HG02678 (cell line): ENCODE measurements around the gene NR1D2.
A peak's percentile ranks its signal among the peaks of the same experiment; 100 is the strongest.

Source experiments
- ATAC-seq: cut with Tn5 transposase; IDR thresholded peaks from one replicate; pipeline ENCODE4 v1.9.1; 2021; ENCODE audit warnings: mild to moderate bottlenecking, moderate library complexity; ENCODE audit not compliant: unreplicated experiment

Gene NR1D2

DNA sequence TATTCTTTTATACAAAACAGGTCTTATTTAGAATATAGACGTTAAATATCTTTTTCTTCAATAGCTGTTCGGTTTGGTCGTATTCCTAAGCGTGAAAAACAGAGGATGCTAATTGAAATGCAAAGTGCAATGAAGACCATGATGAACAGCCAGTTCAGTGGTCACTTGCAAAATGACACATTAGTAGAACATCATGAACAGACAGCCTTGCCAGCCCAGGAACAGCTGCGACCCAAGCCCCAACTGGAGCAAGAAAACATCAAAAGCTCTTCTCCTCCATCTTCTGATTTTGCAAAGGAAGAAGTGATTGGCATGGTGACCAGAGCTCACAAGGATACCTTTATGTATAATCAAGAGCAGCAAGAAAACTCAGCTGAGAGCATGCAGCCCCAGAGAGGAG lies 16.8 kb downstream of the NR1D2 start:
- no peak for ATAC-seq

DNA sequence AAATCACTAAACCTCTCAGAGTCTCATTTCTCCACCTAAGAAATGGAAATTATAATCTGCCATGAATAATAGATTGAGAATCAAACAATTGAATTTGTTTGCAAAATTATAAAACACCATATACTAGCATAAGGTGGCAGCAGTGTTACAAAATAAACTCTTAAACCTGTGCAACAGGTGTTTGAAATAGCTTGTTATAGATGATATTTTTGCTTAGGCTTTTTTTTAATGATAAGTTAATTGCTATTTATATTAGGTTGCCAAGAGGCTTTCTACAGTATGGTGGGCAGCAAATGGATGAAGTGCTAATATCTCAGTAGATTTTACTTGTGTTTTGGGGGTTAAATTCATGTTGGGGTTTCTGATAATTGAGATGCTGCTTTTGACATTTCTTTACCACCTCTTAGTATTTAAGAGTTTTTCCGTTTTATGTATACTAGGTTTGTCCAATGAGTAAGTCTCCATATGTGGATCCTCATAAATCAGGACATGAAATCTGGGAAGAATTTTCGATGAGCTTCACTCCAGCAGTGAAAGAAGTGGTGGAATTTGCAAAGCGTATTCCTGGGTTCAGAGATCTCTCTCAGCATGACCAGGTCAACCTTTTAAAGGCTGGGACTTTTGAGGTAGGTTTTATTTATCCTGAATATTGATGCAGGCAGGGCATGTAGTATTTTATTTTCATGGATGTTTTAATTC lies 19.6 kb downstream of the NR1D2 start:
- no peak for ATAC-seq

DNA sequence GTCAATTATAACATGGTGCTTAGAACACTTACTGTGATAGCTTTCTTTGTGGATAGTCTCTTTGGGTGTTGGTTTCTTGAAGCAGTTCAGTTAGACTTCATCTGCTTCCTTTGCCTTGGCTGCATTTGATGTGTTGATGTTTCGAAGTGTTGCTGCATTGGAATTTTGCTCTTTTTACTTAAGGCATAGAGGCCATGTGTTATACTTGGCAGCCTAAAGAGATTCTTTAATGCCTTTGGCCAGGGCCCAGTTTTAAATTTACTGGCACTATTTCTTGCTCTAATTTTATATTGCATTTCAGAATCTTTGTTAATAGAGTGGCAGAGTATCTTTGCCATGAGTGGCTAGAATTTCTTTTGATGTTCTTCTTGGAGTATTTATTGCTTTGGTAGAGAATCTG lies 21.2 kb downstream of the NR1D2 start:
- no peak for ATAC-seq

DNA sequence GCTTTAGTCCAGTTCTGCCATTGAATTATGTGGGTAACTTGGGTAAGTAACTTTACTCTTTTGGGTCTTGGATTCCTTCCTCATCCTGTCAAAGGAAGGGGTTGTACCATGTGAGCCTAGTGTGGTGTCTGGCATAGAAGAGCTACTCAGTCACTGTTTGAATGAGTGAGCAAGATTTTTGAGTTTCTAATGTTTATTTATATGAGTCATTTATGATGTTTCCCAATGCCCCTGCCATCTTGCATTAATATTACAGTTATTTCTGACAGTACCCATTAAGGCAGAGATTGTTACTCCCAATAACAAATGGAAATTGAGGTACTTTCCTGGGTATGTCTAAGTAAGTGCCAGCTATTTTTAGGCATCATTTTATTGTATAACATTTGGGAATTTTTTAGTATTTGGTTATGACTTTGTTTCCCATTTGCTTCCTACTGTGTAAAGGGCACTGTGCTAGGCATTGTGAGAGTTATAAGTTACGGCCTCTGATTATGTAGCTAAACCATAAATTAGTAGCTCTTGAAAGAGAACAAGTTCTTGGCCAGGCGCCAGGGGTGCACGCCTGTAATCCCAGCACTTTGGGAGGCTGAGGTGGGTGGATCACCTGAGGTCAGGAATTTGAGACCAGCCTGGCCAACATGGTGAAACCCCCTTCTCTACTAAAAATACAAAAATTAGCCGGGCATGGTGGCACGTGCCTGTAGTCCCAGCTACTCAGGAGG lies 23.5 kb downstream of the NR1D2 start:
- no peak for ATAC-seq

DNA sequence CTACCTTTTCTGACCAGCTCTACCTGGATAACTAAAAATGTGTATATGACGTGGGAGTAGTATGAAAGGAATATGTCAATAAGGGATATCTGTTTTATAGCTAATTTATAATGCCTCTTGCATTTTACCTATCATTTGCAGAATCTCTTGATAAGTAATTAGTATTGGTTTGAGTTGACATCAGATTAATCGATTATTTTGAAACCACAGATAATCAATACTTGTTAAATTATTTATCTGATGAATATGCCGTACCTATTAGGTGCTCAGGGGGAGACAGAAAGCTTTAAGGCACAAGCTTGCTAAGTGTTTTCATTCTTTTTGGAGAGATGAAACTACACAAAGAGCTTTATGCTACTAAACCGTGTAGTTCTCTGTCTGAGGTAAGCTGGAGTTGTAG lies 24.3 kb downstream of the NR1D2 start:
- ATAC-seq, result no peak

DNA sequence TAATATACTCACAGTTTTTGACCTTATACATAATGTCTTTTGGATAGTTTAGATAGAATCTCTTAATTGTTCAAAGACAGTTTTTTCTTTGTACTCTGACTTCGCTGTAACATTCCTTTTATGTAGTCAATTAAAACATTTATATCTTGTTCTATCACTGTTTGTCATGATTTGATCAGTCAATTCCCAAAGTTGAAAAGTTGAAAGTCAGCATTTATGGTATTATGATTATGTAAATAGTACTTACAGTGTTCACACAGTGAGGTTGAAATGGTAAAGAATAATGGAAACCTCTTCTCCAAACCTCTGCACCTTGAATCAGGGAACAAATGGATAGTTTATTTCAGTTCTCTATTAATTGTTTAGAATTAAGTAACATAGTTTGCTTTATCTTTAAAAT lies 26.6 kb downstream of the NR1D2 start:
- ATAC-seq, result no peak

DNA sequence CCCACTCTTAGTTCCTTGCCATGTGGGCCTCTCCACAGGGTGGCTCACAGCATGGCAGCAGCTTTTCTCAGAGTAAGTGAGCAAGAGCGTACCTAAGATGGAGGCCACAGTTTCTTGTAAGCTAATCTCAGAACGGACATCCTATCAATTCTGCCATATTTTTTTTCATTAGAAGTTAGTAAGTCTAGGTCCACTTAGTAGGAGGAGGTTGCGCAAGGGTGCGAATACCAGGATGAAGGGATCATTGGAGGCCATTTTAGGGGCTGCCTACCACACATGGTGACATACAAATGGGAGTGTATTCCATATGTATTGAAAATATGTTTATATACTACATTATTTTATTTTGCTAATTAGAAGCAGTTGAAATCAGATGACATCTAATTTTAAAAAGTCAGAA lies 31.5 kb downstream of the NR1D2 start:
- ATAC-seq, result no peak

DNA sequence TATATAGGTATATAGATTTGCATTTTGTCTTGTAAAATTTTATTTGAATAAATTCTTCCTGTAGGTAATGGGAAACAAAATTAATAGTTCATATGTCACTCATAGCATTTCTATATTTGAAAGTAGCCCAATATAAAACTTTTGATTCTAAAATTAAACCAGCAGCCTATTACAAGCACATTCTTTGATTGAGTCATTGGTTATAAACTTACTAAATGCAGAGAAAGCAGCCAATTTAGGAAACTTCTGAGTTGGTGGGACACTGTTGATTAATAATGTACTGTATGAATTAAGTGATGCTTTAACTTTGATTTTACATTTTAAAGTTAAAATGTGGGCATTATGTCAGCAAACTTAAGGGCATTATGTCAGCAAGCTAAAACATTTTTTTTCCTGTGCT lies 34.5 kb downstream of the NR1D2 start:
- no peak for ATAC-seq

DNA sequence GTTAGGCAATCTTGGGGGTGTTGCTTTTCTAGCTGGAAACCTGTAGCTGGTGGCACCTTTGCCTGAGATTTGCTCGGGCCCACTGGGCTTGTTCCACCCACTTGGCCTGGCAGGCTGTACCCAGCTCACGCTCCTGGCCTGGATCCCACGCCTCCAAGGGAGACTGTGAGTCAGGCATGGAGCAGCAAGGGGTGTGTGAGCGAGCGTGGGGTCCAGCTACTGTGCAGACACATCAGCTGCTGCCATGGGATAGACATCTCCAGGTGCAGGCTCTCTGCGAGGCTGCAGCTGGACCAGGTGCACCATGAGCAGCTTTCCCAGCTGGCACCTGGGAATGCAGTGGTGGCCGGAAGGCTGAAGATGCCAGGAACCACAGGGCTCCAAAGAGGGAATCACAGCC lies 36.0 kb downstream of the NR1D2 start:
- ATAC-seq, result no peak

DNA sequence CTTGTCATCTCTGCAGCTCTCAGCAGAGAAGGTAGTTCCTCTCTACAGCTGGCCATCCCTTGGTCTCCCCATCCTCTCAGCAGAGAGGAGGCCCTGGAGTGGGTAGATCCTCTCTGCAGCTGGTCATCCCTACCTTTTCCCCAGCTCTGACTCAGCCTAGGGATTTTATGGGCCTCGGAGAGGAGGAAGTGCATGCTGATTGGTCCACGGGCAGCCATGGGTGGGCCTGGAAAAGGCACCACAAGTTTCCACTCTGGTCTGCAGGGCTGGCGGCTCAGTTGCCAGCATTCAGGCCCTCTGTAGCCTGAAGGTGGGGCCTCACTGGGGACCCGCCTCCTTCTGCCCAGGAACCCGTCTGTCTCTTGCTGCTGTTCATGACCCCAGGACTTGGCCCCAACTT lies 36.9 kb downstream of the NR1D2 start:
- ATAC-seq, result no peak

DNA sequence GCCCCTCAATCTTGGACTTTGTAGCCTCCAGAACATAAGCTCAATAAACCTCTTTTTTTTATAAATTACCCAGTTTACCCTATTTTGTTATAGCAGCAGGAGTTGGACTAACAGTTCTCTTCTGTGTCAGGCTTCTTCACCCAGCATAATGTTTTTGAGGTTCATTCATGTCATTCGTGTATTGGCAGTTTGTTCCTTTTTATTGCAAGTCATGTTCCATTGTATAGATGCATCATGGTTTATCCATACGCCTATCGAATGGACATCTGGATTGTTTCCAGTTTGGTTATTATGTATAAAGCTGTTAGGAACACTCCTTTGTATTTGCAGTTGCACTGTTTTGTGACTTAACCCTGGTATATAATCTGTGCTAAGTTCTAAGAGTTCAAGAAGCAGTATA lies 39.8 kb downstream of the NR1D2 start:
- no peak for ATAC-seq

DNA sequence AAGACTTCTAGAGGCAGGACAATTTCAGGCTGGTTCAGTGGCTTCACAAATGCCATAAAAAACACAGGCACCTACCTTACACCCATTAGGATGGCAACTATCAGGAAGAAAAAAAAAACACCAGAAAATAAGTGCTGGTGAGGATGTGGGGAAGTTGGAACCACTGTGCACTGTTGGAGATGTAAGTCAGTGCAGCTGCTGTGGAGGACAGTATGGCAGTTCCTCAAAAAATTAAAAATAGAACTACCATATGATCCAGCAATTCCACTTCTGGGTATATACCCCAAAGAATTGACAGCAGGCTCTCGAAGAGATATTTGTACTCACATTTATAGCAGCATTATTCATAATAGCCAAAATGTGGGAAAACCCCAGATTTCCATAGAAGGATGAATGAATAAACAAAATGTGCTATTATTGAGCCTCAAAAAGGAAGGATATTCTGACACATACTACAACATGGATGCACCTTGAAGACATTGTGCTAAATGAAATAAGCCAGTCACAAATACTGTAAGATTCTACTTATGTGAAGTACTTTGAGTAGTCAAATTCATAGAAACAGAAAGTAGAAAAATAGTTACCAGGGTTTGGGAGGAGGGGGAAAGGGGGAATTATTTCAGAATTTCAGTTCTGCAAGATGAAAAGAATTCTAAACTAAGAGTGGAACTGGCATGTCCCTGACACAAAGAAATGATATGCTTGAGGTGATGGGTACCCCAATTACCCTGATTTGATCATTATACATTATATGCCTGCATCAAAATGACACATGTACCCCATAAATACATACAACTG lies 40.9 kb downstream of the NR1D2 start:
- peak; percentile 57 for ATAC-seq

DNA sequence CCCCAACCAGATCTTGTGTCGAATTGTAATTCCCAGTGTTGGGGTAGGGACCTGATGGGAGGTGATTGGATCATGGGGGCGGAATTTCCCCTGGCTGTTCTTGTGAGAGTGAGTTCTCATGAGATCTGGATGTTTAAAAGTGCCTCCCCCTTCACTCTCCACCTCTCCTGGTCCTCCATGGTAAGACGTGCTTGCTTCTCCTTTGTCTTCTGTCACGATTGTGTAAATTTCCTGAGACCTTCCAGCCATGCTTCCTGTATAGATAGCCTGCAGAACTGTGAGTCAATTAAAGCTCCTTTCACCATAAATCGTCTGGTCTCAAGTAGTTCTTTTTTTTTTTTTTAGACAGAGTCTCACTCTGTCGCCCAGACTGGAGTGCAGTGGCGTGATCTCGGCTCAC lies 42.3 kb downstream of the NR1D2 start:
- no peak for ATAC-seq

DNA sequence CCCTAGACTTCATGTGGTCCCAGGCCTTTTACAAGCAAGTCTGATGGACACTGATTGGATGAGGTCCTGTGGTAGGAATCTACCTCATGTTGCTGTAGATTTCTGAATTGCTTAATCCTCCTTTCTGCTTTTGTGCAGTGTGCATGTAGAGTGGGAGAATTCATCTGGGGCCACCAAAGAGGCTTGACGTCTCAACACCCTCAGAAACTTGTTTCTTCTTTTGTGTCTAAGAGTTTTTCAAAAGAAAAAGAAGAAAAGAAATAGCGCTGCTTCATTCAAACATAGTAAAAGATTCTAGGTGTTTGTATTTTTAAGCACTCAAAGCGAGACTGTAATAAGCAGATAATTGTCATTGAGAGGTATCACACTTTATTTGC lies 46.2 kb downstream of the NR1D2 start:
- no peak for ATAC-seq

DNA sequence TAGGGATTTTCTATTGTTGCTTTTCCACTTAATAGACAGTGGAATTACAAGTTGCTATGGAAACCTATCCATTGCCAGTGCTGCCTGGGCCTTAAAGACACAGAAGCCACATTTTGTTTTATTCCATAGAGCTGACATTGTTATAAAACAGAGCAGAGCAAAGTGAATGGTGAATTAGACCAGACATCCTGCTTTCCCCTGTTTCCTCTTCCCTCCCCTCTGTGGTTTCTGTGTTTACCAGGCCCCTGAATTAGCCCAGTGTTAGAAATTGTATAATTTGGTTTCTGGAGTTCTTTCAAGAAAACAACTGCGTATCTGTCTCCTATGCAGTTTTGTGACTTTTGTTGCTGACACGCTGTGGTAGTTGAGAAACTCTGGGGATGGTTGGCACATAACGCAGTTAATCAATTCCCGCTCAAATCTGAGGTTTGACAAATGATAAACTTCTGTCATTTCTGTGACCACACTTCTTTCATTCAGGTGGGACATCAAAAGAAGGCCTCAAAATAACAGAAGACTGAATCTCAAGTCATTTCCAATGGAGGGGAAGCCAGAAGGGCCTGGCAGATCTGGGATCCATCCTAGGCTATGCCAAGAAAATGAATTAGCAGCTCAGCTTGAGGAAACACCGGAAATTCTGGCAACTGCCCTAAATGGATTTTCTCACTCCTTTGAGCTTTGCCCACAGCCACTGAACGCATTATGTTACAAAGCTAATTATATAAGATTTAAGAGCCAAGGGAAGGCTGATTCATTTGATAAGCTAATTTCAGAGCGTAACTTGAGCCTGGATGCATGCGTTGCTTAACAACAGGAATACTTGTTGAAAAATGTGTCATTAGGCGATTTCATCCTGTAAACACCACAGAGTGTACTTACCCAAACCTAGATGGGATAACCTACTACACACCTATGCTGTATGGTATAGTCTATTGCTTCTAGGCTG lies 46.9 kb downstream of the NR1D2 start:
- ATAC-seq, result peak; percentile 31

DNA sequence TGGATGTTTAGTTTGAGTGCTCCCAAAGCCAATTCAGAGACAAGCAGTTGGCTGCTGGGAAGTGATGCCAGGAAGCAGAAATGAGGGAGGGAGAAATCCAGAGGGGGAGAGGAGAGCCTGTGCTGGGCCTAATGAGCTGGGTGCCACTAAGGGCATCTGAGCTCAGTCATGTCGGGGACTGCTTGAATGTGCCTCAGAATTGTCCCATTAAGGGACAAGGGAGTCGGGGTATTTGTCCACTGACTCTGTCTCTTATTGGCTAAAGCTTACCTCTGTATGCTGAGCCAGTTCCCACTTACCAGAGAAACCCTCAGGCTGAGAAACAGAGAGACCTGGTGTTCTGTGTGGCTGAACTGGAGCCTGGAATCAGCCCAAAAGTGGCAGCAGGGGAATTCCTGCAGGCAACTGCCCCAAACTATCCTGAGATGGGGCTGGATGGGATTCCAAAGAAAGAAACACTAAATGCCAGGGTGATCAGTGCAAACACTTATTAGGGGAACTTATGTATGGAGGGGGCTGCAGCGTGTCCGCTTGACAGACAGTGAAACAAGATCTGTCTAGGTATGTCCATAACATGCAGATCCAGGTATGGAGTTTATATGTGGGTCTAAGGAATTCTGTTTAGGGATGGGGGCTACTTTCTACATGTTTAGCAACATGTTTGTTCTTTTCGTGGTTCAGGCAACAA lies 48.6 kb downstream of the NR1D2 start:
- no peak for ATAC-seq

DNA sequence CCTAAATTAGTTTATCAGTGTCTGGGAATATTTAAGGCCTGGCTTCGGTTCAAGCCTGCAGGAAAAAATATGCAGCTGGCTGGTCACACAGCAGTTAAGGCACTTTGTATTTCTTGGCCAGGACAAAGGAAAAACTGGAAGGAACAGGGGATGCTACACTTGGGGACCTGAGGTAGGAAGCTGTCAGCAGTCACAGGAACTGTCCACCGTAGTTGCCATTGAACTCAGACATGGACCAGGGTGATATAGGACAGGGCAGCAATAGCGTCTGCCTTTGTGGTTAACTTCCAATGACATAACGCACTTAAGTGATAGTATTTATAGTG lies 49.1 kb downstream of the NR1D2 start:
- ATAC-seq, result no peak

DNA sequence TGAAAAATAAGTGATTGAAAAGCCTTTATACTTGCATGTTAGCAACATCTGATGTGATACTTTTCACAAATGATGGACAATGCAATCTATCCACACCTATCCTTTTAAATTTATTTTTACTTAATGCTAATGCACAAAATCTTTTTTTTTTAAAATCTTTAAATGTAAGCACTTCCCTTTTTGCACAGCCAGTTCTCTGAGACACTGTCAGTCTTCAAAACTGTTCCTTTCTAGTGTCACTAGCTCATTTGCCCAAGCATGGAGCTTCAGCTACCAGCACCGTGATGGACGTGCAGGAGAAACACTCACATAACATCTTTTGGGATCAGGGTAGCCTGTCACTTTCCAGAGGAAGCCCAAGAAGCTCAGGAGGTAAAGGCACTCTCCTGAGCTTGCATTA lies 50.1 kb downstream of the NR1D2 start:
- ATAC-seq, result no peak

DNA sequence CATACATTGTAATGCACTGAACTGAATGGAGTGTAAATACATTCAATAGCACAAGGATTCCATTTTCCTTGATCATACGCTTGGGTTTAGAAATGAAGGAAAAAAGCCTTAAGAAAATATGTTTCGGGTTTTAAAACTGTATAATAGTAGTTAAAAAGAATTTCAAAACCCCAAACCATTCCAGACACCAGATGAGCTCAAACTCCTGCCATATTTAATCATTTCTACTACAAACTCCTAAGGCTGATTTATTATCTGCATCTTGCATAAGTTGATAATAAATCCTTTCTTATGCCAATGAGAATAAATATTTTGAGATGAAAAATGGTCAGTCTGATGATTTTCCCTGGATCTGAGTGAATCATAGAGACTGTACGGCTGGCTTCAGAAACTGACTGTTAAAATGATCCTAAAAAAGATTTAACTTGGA lies 51.0 kb downstream of the NR1D2 start:
- ATAC-seq, result no peak

DNA sequence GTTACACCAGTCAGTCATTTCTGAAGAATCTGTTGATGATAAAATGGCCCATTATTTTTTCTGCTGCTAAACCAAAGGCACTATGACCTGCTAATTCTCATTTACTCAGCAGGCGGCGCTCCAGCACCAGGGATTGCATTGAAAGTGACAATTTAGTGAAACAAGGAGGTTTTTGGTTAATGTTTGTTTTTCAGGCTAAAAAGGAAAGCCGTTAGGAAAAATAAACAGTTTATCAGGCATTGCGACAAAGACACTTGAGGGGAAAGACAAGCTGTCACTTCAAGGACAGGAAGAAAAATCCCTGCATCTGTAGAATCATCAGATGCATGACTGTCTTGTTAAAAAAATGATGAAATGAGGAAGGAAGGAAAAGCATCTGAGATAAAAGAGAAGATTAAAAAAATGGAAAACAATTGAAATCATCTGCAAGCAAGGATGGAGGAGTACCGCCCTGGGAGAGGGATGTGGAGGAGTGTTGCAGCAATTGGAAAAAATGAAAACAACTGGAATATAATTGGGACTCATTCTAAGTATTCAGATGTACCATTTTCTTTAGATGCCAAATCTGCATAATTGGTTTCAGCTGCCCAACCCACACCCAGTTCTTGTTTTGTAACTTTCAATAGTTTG lies 54.0 kb downstream of the NR1D2 start:
- peak; percentile 55 for ATAC-seq
